Measurements from ENCODE around the gene ADGRL3.

DNA sequence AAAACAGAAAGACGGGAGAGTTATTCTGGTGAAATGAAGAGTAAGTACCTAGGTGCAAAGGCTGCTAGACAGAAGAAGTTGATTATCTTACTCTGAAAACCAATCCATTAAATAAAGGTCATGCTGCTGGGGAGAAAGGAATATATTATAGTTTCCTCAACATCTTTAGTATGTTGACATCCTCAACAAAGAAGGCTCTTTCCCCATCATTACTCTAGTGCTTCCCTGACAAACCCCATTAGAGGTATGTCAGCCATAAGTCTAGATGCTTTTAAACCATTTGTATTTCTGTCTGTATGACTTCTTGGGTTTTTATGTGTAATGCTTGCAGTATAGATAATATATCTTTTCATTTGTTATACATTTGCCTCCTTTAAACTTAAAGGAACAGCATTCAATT, 75.9 kb downstream of the ADGRL3 start:
- TF ChIP-seq, protein P1, sequence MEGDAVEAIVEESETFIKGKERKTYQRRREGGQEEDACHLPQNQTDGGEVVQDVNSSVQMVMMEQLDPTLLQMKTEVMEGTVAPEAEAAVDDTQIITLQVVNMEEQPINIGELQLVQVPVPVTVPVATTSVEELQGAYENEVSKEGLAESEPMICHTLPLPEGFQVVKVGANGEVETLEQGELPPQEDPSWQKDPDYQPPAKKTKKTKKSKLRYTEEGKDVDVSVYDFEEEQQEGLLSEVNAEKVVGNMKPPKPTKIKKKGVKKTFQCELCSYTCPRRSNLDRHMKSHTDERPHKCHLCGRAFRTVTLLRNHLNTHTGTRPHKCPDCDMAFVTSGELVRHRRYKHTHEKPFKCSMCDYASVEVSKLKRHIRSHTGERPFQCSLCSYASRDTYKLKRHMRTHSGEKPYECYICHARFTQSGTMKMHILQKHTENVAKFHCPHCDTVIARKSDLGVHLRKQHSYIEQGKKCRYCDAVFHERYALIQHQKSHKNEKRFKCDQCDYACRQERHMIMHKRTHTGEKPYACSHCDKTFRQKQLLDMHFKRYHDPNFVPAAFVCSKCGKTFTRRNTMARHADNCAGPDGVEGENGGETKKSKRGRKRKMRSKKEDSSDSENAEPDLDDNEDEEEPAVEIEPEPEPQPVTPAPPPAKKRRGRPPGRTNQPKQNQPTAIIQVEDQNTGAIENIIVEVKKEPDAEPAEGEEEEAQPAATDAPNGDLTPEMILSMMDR (IDR thresholded peaks at IDR 0.05), result no peak
- TF ChIP-seq POLR2A (IDR thresholded peaks at IDR 0.05), result no peak
